ENCODE results near the gene NMU.
"Not testable (repeated sequence)": the region's sequence is repeated elsewhere in the genome, so short reads cannot be mapped to it uniquely, and the experiment has no call there.

The NMU gene

GRCh38 chr4:55618546-55619143, 17.5 kb downstream of the NMU start:
- no peak for DNase-seq

GRCh38 chr4:55617587-55618197, 18.4 kb downstream of the NMU start:
- no peak for DNase-seq

GRCh38 chr4:55615008-55615407, 21.1 kb downstream of the NMU start:
- DNase-seq, result no peak

GRCh38 chr4:55613621-55614020, 22.5 kb downstream of the NMU start:
- no peak for DNase-seq

- no peak for DNase-seq
Observed at GRCh38 chr4:55612341-55612740, 23.8 kb downstream of the NMU start.

- no peak for DNase-seq
Observed at GRCh38 chr4:55611358-55612059, 24.6 kb downstream of the NMU start.

GRCh38 chr4:55610381-55610780, 25.7 kb downstream of the NMU start:
- no peak for DNase-seq

GRCh38 chr4:55609393-55609866, 26.7 kb downstream of the NMU start:
- DNase-seq, result no peak

- DNase-seq, result no peak
Observed at GRCh38 chr4:55608591-55608990, 27.5 kb downstream of the NMU start.

GRCh38 chr4:55604996-55605395, 31.1 kb downstream of the NMU start:
- DNase-seq, result no peak

- no peak for DNase-seq
Observed at GRCh38 chr4:55600640-55601039, 35.5 kb downstream of the NMU start.

- no peak for DNase-seq
Observed at GRCh38 chr4:55598641-55599040, 37.5 kb downstream of the NMU start.

- DNase-seq, result no peak
Observed at GRCh38 chr4:55592014-55592413, 44.1 kb downstream of the NMU start, which contains the start of gene PDCL2. PDCL2 (minus strand) TSS chr4:55592245; CDS start chr4:55592109, 136 bp downstream.

- DNase-seq, result no peak
Observed at GRCh38 chr4:55588160-55588559, 47.9 kb downstream of the NMU start.

GRCh38 chr4:55582773-55583172, 53.3 kb downstream of the NMU start:
- DNase-seq, result not testable (repeated sequence)

GRCh38 chr4:55578341-55579010, 57.6 kb downstream of the NMU start:
- no peak for DNase-seq

- DNase-seq, result no peak
Observed at GRCh38 chr4:55575513-55575912, 60.6 kb downstream of the NMU start.

GRCh38 chr4:55574252-55574651, 61.8 kb downstream of the NMU start:
- no peak for DNase-seq

GRCh38 chr4:55571806-55572205, 64.3 kb downstream of the NMU start:
- no peak for DNase-seq

- DNase-seq, result no peak
Observed at GRCh38 chr4:55568905-55569504, 67.1 kb downstream of the NMU start.

- no peak for DNase-seq
Observed at GRCh38 chr4:55561889-55562288, 74.2 kb downstream of the NMU start.

- DNase-seq, result no peak
Observed at GRCh38 chr4:55560096-55560495, 76.0 kb downstream of the NMU start.

GRCh38 chr4:55554453-55555030, 81.6 kb downstream of the NMU start:
- no peak for DNase-seq
